ENCODE results near the gene FOXRED2.

DNA sequence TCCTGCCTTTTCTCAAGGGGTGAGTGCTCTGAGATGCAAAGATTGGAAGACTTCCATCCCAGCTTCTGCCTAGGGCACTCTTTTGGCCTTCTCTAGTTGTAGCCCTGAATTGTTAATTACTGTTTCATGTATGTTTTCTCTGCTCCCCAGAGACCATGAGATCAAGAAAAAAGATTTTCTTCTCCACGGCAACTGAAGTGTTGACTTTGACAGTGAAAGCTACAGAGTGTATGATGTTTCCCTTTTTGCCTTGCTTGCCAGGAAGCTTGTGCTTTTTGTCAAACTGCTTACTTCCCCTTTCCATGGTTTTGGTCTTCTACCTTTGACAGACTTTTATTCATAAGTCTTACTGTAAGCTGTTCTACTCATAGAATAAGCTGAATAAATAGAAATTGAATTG lies 45.4 kb upstream of the FOXRED2 start:
- TF ChIP-seq POLR2A (IDR thresholded peaks at IDR 0.05; ENCODE audit: low read length) (no peak), GATA1 (IDR thresholded peaks at IDR 0.05; ENCODE audit: low read depth, low read length) (no peak)
